Stimulated activated effector memory CD8-positive, alpha-beta T cell treated with anti-CD3 and anti-CD28 coated beads, Interleukin-12 subunit alpha, Interleukin-12 subunit beta, amount 100 ng/mL, for 72 hours (primary cell): Measurements from ENCODE around the gene GBP2.
"Not testable (repeated sequence)": the region's sequence is repeated elsewhere in the genome, so short reads cannot be mapped to it uniquely, and the experiment has no call there.

ENCODE experiments used
- ATAC-seq: fragments of 150-1000 bp; cut with Tn5 transposase; 2 replicates; pipeline ENCODE4 v1.10.0; 2021
- DNase-seq, 2 donors: peaks; one replicate each; pipeline ENCODE4 v3.0.0; 2021 to 2022; ENCODE audit warnings: low spot score in 2 of 2
- H3K27ac Mint-ChIP-seq: one replicate; pipeline ENCODE4 v1.8.0; 2022; ENCODE audit warnings: mild to moderate bottlenecking, mixed read lengths
- H3K36me3 Mint-ChIP-seq: one replicate; pipeline ENCODE4 v1.8.0; 2022; ENCODE audit warnings: mild to moderate bottlenecking, mixed read lengths
- H3K4me1 Mint-ChIP-seq: one replicate; pipeline ENCODE4 v1.8.0; 2022; ENCODE audit warnings: mixed read lengths
- H3K4me3 Mint-ChIP-seq: one replicate; pipeline ENCODE4 v1.8.0; 2022; ENCODE audit warnings: mild to moderate bottlenecking, mixed read lengths
- H3K9me3 Mint-ChIP-seq: one replicate; pipeline ENCODE4 v1.8.0; 2022; ENCODE audit warnings: mixed read lengths

The GBP2 gene

GRCh38 chr1:89100412-89100811, 25.5 kb downstream of the GBP2 start:
- DNase-seq (no peak), ATAC-seq (no peak)
- H3K4me3 Mint-ChIP-seq: no peak overlapping the region
- H3K36me3 Mint-ChIP-seq: peaks cover 6% of the 10 kb centered on the region
- no peak overlapping the region for H3K27ac Mint-ChIP-seq
- peaks cover 6% of the 10 kb centered on the region for H3K9me3 Mint-ChIP-seq
- peaks cover 15% of the 10 kb centered on the region for H3K4me1 Mint-ChIP-seq

- DNase-seq (no peak), ATAC-seq (no peak)
- Mint-ChIP-seq H3K4me3 (no peak overlapping the region), H3K27ac (no peak overlapping the region), H3K9me3 (peaks cover 6% of the 10 kb centered on the region), H3K4me1 (no peaks in the 10 kb centered on the region), H3K36me3 (peaks cover 6% of the 10 kb centered on the region)
Observed at GRCh38 chr1:89098857-89099256, 27.1 kb downstream of the GBP2 start.

GRCh38 chr1:89095737-89096136, 30.2 kb downstream of the GBP2 start:
- Mint-ChIP-seq H3K4me1 (no peaks in the 10 kb centered on the region), H3K4me3 (no peak overlapping the region), H3K9me3 (peaks cover 6% of the 10 kb centered on the region), H3K27ac (no peak overlapping the region), H3K36me3 (no peaks in the 10 kb centered on the region)
- ATAC-seq (no peak), DNase-seq (no peak)

GRCh38 chr1:89089962-89090361, 36.0 kb downstream of the GBP2 start:
- ATAC-seq (no peak), DNase-seq (no peak)
- no peaks in the 10 kb centered on the region for H3K36me3 Mint-ChIP-seq
- H3K27ac Mint-ChIP-seq: no peak overlapping the region
- H3K4me1 Mint-ChIP-seq: no peaks in the 10 kb centered on the region
- no peak overlapping the region for H3K4me3 Mint-ChIP-seq
- no peaks in the 10 kb centered on the region for H3K9me3 Mint-ChIP-seq

GRCh38 chr1:89088572-89088971, 37.3 kb downstream of the GBP2 start:
- ATAC-seq (no peak), DNase-seq (no peak)
- H3K27ac Mint-ChIP-seq: no peak overlapping the region
- no peaks in the 10 kb centered on the region for H3K9me3 Mint-ChIP-seq
- H3K36me3 Mint-ChIP-seq: no peaks in the 10 kb centered on the region
- no peak overlapping the region for H3K4me3 Mint-ChIP-seq
- H3K4me1 Mint-ChIP-seq: peaks cover 9% of the 10 kb centered on the region

GRCh38 chr1:89087241-89087640, 38.7 kb downstream of the GBP2 start:
- Mint-ChIP-seq H3K9me3 (no peaks in the 10 kb centered on the region), H3K4me1 (peaks cover 9% of the 10 kb centered on the region), H3K4me3 (no peak overlapping the region), H3K27ac (no peak overlapping the region), H3K36me3 (no peaks in the 10 kb centered on the region)
- ATAC-seq: no peak
- no peak for DNase-seq

GRCh38 chr1:89085781-89086180, 40.1 kb downstream of the GBP2 start:
- ATAC-seq: peak; percentile 39

GRCh38 chr1:89081005-89081404, 44.9 kb downstream of the GBP2 start:
- peaks cover 6% of the 10 kb centered on the region for H3K9me3 Mint-ChIP-seq
- H3K4me1 Mint-ChIP-seq: peaks cover 9% of the 10 kb centered on the region
- ATAC-seq (no peak), DNase-seq (no peak)
- no peak overlapping the region for H3K27ac Mint-ChIP-seq
- H3K4me3 Mint-ChIP-seq: no peak overlapping the region
- H3K36me3 Mint-ChIP-seq: no peaks in the 10 kb centered on the region

More at GRCh38 chr1:89085781-89086180, 40.1 kb downstream of the GBP2 start:
- Mint-ChIP-seq H3K36me3 (no peaks in the 10 kb centered on the region), H3K4me1 (peaks cover 9% of the 10 kb centered on the region), H3K27ac (no peak overlapping the region), H3K4me3 (no peak overlapping the region), H3K9me3 (no peaks in the 10 kb centered on the region)
- peak in 1 of 2 donors; percentile 66 for DNase-seq

- not testable (repeated sequence) for DNase-seq, H3K27ac Mint-ChIP-seq
Observed at GRCh38 chr1:89080068-89080467, 45.8 kb downstream of the GBP2 start.

GRCh38 chr1:89072466-89073065, 53.3 kb downstream of the GBP2 start:
- H3K27ac Mint-ChIP-seq, DNase-seq, H3K36me3 Mint-ChIP-seq, ATAC-seq, H3K4me3 Mint-ChIP-seq: not testable (repeated sequence)
- Mint-ChIP-seq H3K4me1 (peaks cover 23% of the 10 kb centered on the region), H3K9me3 (peaks cover 13% of the 10 kb centered on the region)

More at GRCh38 chr1:89080068-89080467, 45.8 kb downstream of the GBP2 start:
- H3K9me3 Mint-ChIP-seq, ATAC-seq, H3K4me1 Mint-ChIP-seq, H3K4me3 Mint-ChIP-seq, H3K36me3 Mint-ChIP-seq: not testable (repeated sequence)

- Mint-ChIP-seq H3K36me3 (no peaks in the 10 kb centered on the region), H3K27ac (peak overlapping the region; percentile 88), H3K9me3 (peaks cover 13% of the 10 kb centered on the region), H3K4me3 (peak overlapping the region; percentile 68), H3K4me1 (peaks cover 23% of the 10 kb centered on the region)
- DNase-seq: no peak
- ATAC-seq: no peak
Observed at GRCh38 chr1:89070509-89070908, 55.4 kb downstream of the GBP2 start.

- Mint-ChIP-seq H3K27ac (peak overlapping the region; percentile 88), H3K36me3 (no peaks in the 10 kb centered on the region), H3K4me1 (peaks cover 23% of the 10 kb centered on the region), H3K4me3 (peak overlapping the region; percentile 68), H3K9me3 (peaks cover 13% of the 10 kb centered on the region)
- ATAC-seq (no peak), DNase-seq (no peak)
Observed at GRCh38 chr1:89069951-89070350, 56.0 kb downstream of the GBP2 start.

GRCh38 chr1:89068291-89068690, 57.6 kb downstream of the GBP2 start:
- H3K4me3 Mint-ChIP-seq: no peak overlapping the region
- no peak for DNase-seq
- peaks cover 5% of the 10 kb centered on the region for H3K36me3 Mint-ChIP-seq
- peaks cover 31% of the 10 kb centered on the region for H3K4me1 Mint-ChIP-seq
- H3K9me3 Mint-ChIP-seq: peaks cover 3% of the 10 kb centered on the region
- no peak for ATAC-seq
- peak overlapping the region; percentile 65 for H3K27ac Mint-ChIP-seq

- H3K27ac Mint-ChIP-seq: peak within 1 kb of the TSS; percentile 94
- peak within 1 kb of the TSS; percentile 72 for H3K4me3 Mint-ChIP-seq
- no peak for DNase-seq
- peaks cover 55% of the 10 kb centered on the region for H3K4me1 Mint-ChIP-seq
- no peaks in the 10 kb centered on the region for H3K9me3 Mint-ChIP-seq
- peaks cover 34% of the 10 kb centered on the region for H3K36me3 Mint-ChIP-seq
- ATAC-seq: peak; percentile 76
Observed at GRCh38 chr1:89065079-89065868, 60.6 kb downstream of the GBP2 start, which contains the start of gene GBP1. TSS of gene GBP1 (minus strand) at chr1:89065208. CDS start at chr1:89063234, 1,974 bp downstream.

- Mint-ChIP-seq H3K4me3 (peak overlapping the region; percentile 72), H3K36me3 (peaks cover 41% of the 10 kb centered on the region), H3K27ac (peak overlapping the region; percentile 94), H3K9me3 (no peaks in the 10 kb centered on the region), H3K4me1 (peaks cover 52% of the 10 kb centered on the region)
- DNase-seq: no peak
- ATAC-seq: peak; percentile 58
Observed at GRCh38 chr1:89064632-89065031, 61.3 kb downstream of the GBP2 start.

- Mint-ChIP-seq H3K4me1 (peaks cover 46% of the 10 kb centered on the region), H3K36me3 (peaks cover 56% of the 10 kb centered on the region), H3K27ac (peak overlapping the region; percentile 64), H3K9me3 (no peaks in the 10 kb centered on the region), H3K4me3 (peak overlapping the region; percentile 72)
- ATAC-seq: no peak
- no peak for DNase-seq
Observed at GRCh38 chr1:89063094-89063493, 62.8 kb downstream of the GBP2 start.
